ENCODE data around the gene TBC1D8. TPM values are rescaled to one million over a fixed set of nuclear protein-coding genes. Genes with fewer than 3 reads are reported as not detected.

TBC1D8 gene
- polyA plus RNA-seq, 3 donors: 16.1 to 78.0 (median 22.4) TPM

DNA sequence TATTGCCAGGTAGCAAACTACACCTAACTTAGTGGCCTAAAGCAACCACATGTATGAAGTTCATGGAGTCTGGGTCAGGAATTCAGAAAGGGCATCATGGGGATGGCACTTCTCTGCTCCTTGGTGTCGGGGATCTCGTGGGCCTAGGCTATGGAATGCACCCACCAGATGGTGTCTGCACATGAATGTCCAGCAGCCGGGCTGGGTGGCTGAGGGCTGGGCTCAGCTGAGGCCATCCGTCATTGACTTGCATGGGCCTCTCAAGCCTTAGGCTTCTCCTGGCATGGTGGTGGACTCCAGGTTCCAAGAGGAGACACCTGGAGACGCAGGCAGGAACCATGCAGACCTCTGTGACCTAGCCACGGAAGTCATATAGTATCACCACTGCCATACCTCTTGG lies 175.1 kb downstream of the TBC1D8 start:
- H3K4me1 Mint-ChIP-seq: no peaks in the 10 kb centered on the region
- H3K4me1 ChIP-seq (ENCODE audit: control insufficient read depth in 1 of 2, insufficient read depth in 2 of 2, low read length in 2 of 2): no peaks in the 10 kb centered on the region
- no peak overlapping the region for H3K4me3 Mint-ChIP-seq
- H3K9ac ChIP-seq (ENCODE audit: insufficient read depth, low read length, poor library complexity, severe bottlenecking): no peak overlapping the region
- TF ChIP-seq, protein P1, sequence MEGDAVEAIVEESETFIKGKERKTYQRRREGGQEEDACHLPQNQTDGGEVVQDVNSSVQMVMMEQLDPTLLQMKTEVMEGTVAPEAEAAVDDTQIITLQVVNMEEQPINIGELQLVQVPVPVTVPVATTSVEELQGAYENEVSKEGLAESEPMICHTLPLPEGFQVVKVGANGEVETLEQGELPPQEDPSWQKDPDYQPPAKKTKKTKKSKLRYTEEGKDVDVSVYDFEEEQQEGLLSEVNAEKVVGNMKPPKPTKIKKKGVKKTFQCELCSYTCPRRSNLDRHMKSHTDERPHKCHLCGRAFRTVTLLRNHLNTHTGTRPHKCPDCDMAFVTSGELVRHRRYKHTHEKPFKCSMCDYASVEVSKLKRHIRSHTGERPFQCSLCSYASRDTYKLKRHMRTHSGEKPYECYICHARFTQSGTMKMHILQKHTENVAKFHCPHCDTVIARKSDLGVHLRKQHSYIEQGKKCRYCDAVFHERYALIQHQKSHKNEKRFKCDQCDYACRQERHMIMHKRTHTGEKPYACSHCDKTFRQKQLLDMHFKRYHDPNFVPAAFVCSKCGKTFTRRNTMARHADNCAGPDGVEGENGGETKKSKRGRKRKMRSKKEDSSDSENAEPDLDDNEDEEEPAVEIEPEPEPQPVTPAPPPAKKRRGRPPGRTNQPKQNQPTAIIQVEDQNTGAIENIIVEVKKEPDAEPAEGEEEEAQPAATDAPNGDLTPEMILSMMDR (IDR thresholded peaks at IDR 0.05): no peak
- H3K36me3 ChIP-seq (replicated peaks in 1 of 2; ENCODE audit: control insufficient read depth in 1 of 2, insufficient read depth in 2 of 2, low read length in 2 of 2): no peaks in the 10 kb centered on the region
- H3K4me2 ChIP-seq (replicated peaks; ENCODE audit: extremely low read depth, low read length, poor library complexity, severe bottlenecking): no peak overlapping the region
- no peak overlapping the region for H2AFZ ChIP-seq (ENCODE audit: insufficient read depth, low read depth, low read length, poor library complexity, severe bottlenecking)
- no peaks in the 10 kb centered on the region for H4K20me1 ChIP-seq (ENCODE audit: insufficient read depth, low read length)
- 96% methylated on average over 3 of the region's 6 CpGs for WGBS (ENCODE audit: insufficient coverage)
- H3K27me3 Mint-ChIP-seq (ENCODE audit: low read depth in 3 of 3): peaks cover 8 to 18% (median 17%) of the 10 kb centered on the region in 3 donors
- no peaks in the 10 kb centered on the region for H3K79me2 ChIP-seq (ENCODE audit: insufficient read depth, low read length)
- H3K27ac Mint-ChIP-seq: no peak overlapping the region
- no peak for DNase-seq
- H3K4me3 ChIP-seq (replicated peaks in 1 of 3; ENCODE audit: low read depth in 2 of 3, low read length in 3 of 3): no peak overlapping the region
- H3K36me3 Mint-ChIP-seq: no peaks in the 10 kb centered on the region
- H3K9me3 Mint-ChIP-seq: peaks cover 0 to 2% (median 0%) of the 10 kb centered on the region in 7 donors
- H3K27me3 ChIP-seq (ENCODE audit: control insufficient read depth in 2 of 2, insufficient read depth in 2 of 2, low read length in 2 of 2): peaks cover 0 to 2% of the 10 kb centered on the region in 2 donors
- intact Hi-C loops (cut with micrococcal nuclease): no loop called here
- H3K9me3 ChIP-seq (replicated peaks in 1 of 2; ENCODE audit: control insufficient read depth in 1 of 2, insufficient read depth in 1 of 2, low read length in 2 of 2): no peaks in the 10 kb centered on the region
- H3K27ac ChIP-seq (ENCODE audit: low read depth in 1 of 2, low read length in 2 of 2): no peak overlapping the region

DNA sequence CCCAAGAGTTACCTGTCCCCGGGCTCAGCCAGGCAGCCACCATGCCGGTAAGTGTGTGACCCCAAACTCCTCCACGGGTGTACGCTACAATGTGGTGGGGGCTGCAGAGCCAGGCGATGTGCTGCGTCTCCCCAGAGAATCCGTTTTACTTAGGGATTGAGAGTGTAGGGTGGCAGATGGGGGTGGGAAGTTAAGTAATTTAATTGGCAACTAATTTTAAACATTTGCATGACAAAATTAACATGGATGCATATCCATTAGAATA lies 175.7 kb downstream of the TBC1D8 start:
- Mint-ChIP-seq H3K4me1 (no peaks in the 10 kb centered on the region), H3K4me3 (no peak overlapping the region), H3K9me3 (peaks cover 0 to 2% (median 0%) of the 10 kb centered on the region in 7 donors), H3K27me3 (ENCODE audit: low read depth in 3 of 3) (peaks cover 8 to 16% (median 12%) of the 10 kb centered on the region in 3 donors), H3K27ac (no peak overlapping the region), H3K36me3 (no peaks in the 10 kb centered on the region)
- intact Hi-C loops (cut with micrococcal nuclease): no loop called here
- Histone ChIP-seq H3K36me3 (replicated peaks in 1 of 2; ENCODE audit: control insufficient read depth in 1 of 2, insufficient read depth in 2 of 2, low read length in 2 of 2) (no peaks in the 10 kb centered on the region), H3K79me2 (ENCODE audit: insufficient read depth, low read length) (no peaks in the 10 kb centered on the region), H3K27ac (ENCODE audit: low read depth in 1 of 2, low read length in 2 of 2) (no peak overlapping the region), H3K4me2 (replicated peaks; ENCODE audit: extremely low read depth, low read length, poor library complexity, severe bottlenecking) (no peak overlapping the region), H4K20me1 (ENCODE audit: insufficient read depth, low read length) (no peaks in the 10 kb centered on the region), H3K4me1 (ENCODE audit: control insufficient read depth in 1 of 2, insufficient read depth in 2 of 2, low read length in 2 of 2) (no peaks in the 10 kb centered on the region), H3K4me3 (replicated peaks in 1 of 3; ENCODE audit: low read depth in 2 of 3, low read length in 3 of 3) (no peak overlapping the region), H3K27me3 (ENCODE audit: control insufficient read depth in 2 of 2, insufficient read depth in 2 of 2, low read length in 2 of 2) (peaks cover 0 to 2% of the 10 kb centered on the region in 2 donors), H3K9ac (ENCODE audit: insufficient read depth, low read length, poor library complexity, severe bottlenecking) (no peak overlapping the region), H3K9me3 (replicated peaks in 1 of 2; ENCODE audit: control insufficient read depth in 1 of 2, insufficient read depth in 1 of 2, low read length in 2 of 2) (no peaks in the 10 kb centered on the region), H2AFZ (ENCODE audit: insufficient read depth, low read depth, low read length, poor library complexity, severe bottlenecking) (no peak overlapping the region)
- TF ChIP-seq, protein P1 (IDR thresholded peaks at IDR 0.05): no peak
- no CpG with 5 or more reads among the region's 7 CpGs for WGBS (ENCODE audit: insufficient coverage)
- DNase-seq: no peak

Data from CD14-positive monocyte (primary cell).